SK-N-SH treated with all-trans-retinoic acid at 6 μM for 48 hours (cell line): ENCODE data around the gene EDN1.

Experiments
- CSDC2 ChIP-seq: fragments of 250-450 bp; sonication (Bioruptor Pico); IDR thresholded peaks from 2 replicates; pipeline ENCODE4 v1.5.0; 2020; ENCODE audit warnings: mild to moderate bottlenecking, moderate library complexity
- OSR1 ChIP-seq: fragments of 250-450 bp; sonication (Bioruptor Pico); IDR thresholded peaks from 2 replicates; pipeline ENCODE4 v1.8.0; 2022; ENCODE audit warnings: moderate library complexity, mild to moderate bottlenecking, inconsistent platforms
- PPARA ChIP-seq: fragments of 250-450 bp; sonication (Bioruptor Pico); IDR thresholded peaks from 2 replicates; pipeline ENCODE4 v1.5.0; 2020; ENCODE audit warnings: mild to moderate bottlenecking, borderline replicate concordance
- SNAI2 ChIP-seq: fragments of 250-450 bp; sonication (Bioruptor Pico); IDR thresholded peaks from 2 replicates; pipeline ENCODE4 v1.5.0; 2020; ENCODE audit warnings: mild to moderate bottlenecking, moderate library complexity
- TOX ChIP-seq: fragments of 250-450 bp; sonication (Bioruptor Pico); IDR thresholded peaks from 2 replicates; pipeline ENCODE4 v1.8.0; 2021; ENCODE audit warnings: mild to moderate bottlenecking, moderate library complexity, borderline replicate concordance

GRCh38 chr6:12314751-12315150, 24.6 kb downstream of the EDN1 start:
- TF ChIP-seq TOX (CRISPR knock-in tag), result no peak
- no peak for TF ChIP-seq OSR1 (CRISPR knock-in tag)
- TF ChIP-seq CSDC2, result no peak
- no peak for TF ChIP-seq PPARA (CRISPR knock-in tag)
- TF ChIP-seq SNAI2 (CRISPR knock-in tag), result no peak
